Uterus (tissue), 4 donors: Measurements from ENCODE around the gene EML6. TPM values are rescaled to one million over a fixed set of nuclear protein-coding genes. Genes with fewer than 3 reads are reported as not detected.

Experiments
- DNase-seq, 2 donors: peaks; one replicate each; pipeline ENCODE4 v3.0.0-alpha.2; 2019 to 2020
- H3K27ac ChIP-seq, 2 donors: fragments of 200-600 bp; sonication (generic); 1 replicate in 1 of 2; 2 replicates in 1 of 2; pipeline ENCODE4 v1.5.1; 2016 to 2018
- H3K27me3 ChIP-seq, 2 donors: fragments of 200-600 bp; sonication (generic); one replicate each; pipeline ENCODE4 v1.5.1; 2018 to 2019; ENCODE audit warnings: control low read depth in 1 of 2
- H3K36me3 ChIP-seq, 2 donors: fragments of 200-600 bp; sonication (generic); one replicate each; pipeline ENCODE4 v1.5.1; 2019; ENCODE audit warnings: control low read depth in 1 of 2
- H3K4me1 ChIP-seq, 2 donors: fragments of 200-600 bp; sonication (generic); one replicate each; pipeline ENCODE4 v1.5.1; 2018 to 2019; ENCODE audit warnings: control low read depth in 1 of 2
- H3K4me3 ChIP-seq, 2 donors: fragments of 200-600 bp; sonication (generic); 1 replicate in 1 of 2; 2 replicates in 1 of 2; pipeline ENCODE4 v1.5.1; 2018 to 2019; ENCODE audit warnings: mild to moderate bottlenecking in 1 of 2
- H3K9me3 ChIP-seq, 2 donors: fragments of 200-600 bp; sonication (generic); one replicate each; pipeline ENCODE4 v1.5.1; 2019; ENCODE audit warnings: control low read depth in 1 of 2
- CTCF ChIP-seq, 4 experiments: fragments of 200-600 bp in 2 of 4; fragments of 450-650 bp in 2 of 4; sonication (generic) in 2 of 4; IDR thresholded peaks; one replicate each; pipeline ENCODE4 v1.5.1; 2016 to 2019; ENCODE audit warnings: antibody characterized with exemption in 4 of 4, mild to moderate bottlenecking in 2 of 4, moderate library complexity in 1 of 4
- POLR2A ChIP-seq, 2 donors: fragments of 450-650 bp; IDR thresholded peaks; one replicate each; pipeline ENCODE4 v1.6.1; 2016; ENCODE audit warnings: antibody characterized with exemption in 2 of 2, mild to moderate bottlenecking in 1 of 2, moderate library complexity in 1 of 2
- intact Hi-C: fragments of 100-400 bp; cut with DNase I; formaldehyde crosslinking; loops from one replicate; pipeline ENCODE4 v1.15.1; 2023; ENCODE audit warnings: low total_unique reads
- total RNA-seq, 4 donors: library from RNA; depleted of rRNA in 3 of 4; stranded (reverse); fragments of >200 nt in 3 of 4; gene quantifications; one replicate each; pipeline versions ENCODE4 v1.1.0 to v1.2.4, GENCODE V29; 2014 to 2023
- donor health status: DM: yes; HTN: yes; CAD: no.

Gene EML6
- total RNA-seq, 4 donors from 2014 or later = 0.26 to 2.4 (median 1.5) TPM

GRCh38 chr2:54710216-54710615 is 13.2 kb upstream of the EML6 start:
- DNase-seq = no peak
- TF ChIP-seq POLR2A (IDR thresholded peaks at IDR 0.05) (no peak), CTCF (IDR thresholded peaks at IDR 0.05) (no peak)
- intact Hi-C loops = no loop called here
- H3K36me3 ChIP-seq = no peaks in the 10 kb centered on the region
- no peaks in the 10 kb centered on the region for H3K9me3 ChIP-seq
- H3K27me3 ChIP-seq = no peaks in the 10 kb centered on the region
- H3K27ac ChIP-seq = no peak overlapping the region
- H3K4me1 ChIP-seq = no peaks in the 10 kb centered on the region
- H3K4me3 ChIP-seq = no peak overlapping the region

- no peak for DNase-seq
- TF ChIP-seq POLR2A (IDR thresholded peaks at IDR 0.05) (no peak), CTCF (IDR thresholded peaks at IDR 0.05) (no peak)
- Histone ChIP-seq H3K9me3 (no peaks in the 10 kb centered on the region), H3K4me3 (no peak overlapping the region), H3K27ac (no peak overlapping the region), H3K36me3 (no peaks in the 10 kb centered on the region), H3K27me3 (no peaks in the 10 kb centered on the region), H3K4me1 (no peaks in the 10 kb centered on the region)
- intact Hi-C loops = no loop called here
Measured at GRCh38 chr2:54712516-54712915, 10.9 kb upstream of the EML6 start.

- TF ChIP-seq CTCF (IDR thresholded peaks at IDR 0.05) (no peak), POLR2A (IDR thresholded peaks at IDR 0.05) (no peak)
- Histone ChIP-seq H3K4me1 (no peaks in the 10 kb centered on the region), H3K36me3 (no peaks in the 10 kb centered on the region), H3K27ac (no peak overlapping the region), H3K9me3 (no peaks in the 10 kb centered on the region), H3K4me3 (no peak overlapping the region), H3K27me3 (no peaks in the 10 kb centered on the region)
- intact Hi-C loops = no loop called here
- no peak for DNase-seq
Measured at GRCh38 chr2:54714996-54715395, 8.5 kb upstream of the EML6 start.

GRCh38 chr2:54716375-54716774 is 7.1 kb upstream of the EML6 start:
- no peak overlapping the region for H3K4me3 ChIP-seq
- intact Hi-C loops = no loop called here

GRCh38 chr2:54720563-54720962 is 2.9 kb upstream of the EML6 start:
- Histone ChIP-seq H3K27ac (no peak overlapping the region), H3K4me3 (no peak overlapping the region), H3K27me3 (no peaks in the 10 kb centered on the region), H3K9me3 (no peaks in the 10 kb centered on the region), H3K36me3 (no peaks in the 10 kb centered on the region), H3K4me1 (peaks cover 3 to 8% of the 10 kb centered on the region in 2 donors)
- no peak for TF ChIP-seq CTCF (IDR thresholded peaks at IDR 0.05)
- no peak for TF ChIP-seq POLR2A (IDR thresholded peaks at IDR 0.05)
- intact Hi-C loops = no loop called here
- no peak for DNase-seq

More at GRCh38 chr2:54716375-54716774, 7.1 kb upstream of the EML6 start:
- Histone ChIP-seq H3K9me3 (no peaks in the 10 kb centered on the region), H3K4me1 (no peaks in the 10 kb centered on the region), H3K36me3 (no peaks in the 10 kb centered on the region), H3K27me3 (no peaks in the 10 kb centered on the region), H3K27ac (no peak overlapping the region)
- no peak for DNase-seq
- TF ChIP-seq POLR2A (IDR thresholded peaks at IDR 0.05) (no peak), CTCF (IDR thresholded peaks at IDR 0.05) (no peak)
